ENCODE results near the gene RILP.
"Not testable (repeated sequence)": the region's sequence is repeated elsewhere in the genome, so short reads cannot be mapped to it uniquely, and the experiment has no call there.

RILP gene, protein sequence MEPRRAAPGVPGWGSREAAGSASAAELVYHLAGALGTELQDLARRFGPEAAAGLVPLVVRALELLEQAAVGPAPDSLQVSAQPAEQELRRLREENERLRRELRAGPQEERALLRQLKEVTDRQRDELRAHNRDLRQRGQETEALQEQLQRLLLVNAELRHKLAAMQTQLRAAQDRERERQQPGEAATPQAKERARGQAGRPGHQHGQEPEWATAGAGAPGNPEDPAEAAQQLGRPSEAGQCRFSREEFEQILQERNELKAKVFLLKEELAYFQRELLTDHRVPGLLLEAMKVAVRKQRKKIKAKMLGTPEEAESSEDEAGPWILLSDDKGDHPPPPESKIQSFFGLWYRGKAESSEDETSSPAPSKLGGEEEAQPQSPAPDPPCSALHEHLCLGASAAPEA

GRCh38 chr17:1649844-1650501, at the start of gene RILP:
Gene RILP, minus strand, starts transcription at chr17:1649866. Its CDS starts 62 bp downstream, at chr17:1649804.
- peaks cover 37% of the 10 kb centered on the region for H3K36me3 ChIP-seq (ENCODE audit: control insufficient read depth, insufficient read depth, low read length)
- H3K9me3 ChIP-seq (ENCODE audit: control insufficient read depth, insufficient read depth, low read length) = no peaks in the 10 kb centered on the region
- H3K27ac ChIP-seq (ENCODE audit: low read length) = no peak within 1 kb of the TSS
- WGBS (ENCODE audit: insufficient coverage, insufficient read length) = no CpG with 5 or more reads among the region's 23 CpGs
- H3K4me3 ChIP-seq (ENCODE audit: low read length) = peak within 1 kb of the TSS; percentile 69; the same call in 1 of the 2 replicates
- H3K27me3 ChIP-seq (ENCODE audit: control insufficient read depth, insufficient read depth, low read length) = no peaks in the 10 kb centered on the region
- H3K4me1 ChIP-seq (ENCODE audit: control insufficient read depth, insufficient read depth, low read length) = peaks cover 9% of the 10 kb centered on the region
- no peak for DNase-seq (ENCODE audit: low read depth, low spot score)

DNA sequence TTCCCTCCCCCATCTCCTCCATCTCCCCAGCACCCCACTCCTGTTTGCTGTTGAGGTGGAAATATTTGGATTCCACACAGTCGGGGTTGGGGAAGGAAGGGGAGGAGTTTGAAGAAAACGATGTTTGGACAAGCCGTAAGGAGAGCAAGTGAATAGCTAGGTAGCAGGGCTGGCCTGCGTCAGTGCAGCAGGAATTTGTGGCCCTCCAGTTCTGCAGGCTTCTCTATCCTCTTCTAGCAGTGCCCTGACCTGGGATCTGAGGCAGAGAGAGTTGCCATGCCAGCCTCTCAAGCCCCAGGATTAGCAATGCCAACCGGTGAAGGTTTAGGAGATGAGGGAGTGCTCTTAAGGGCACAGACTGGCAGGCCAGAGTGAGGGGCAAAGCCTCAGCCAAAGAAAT, 48.0 kb upstream of the RILP start:
- H3K4me3 ChIP-seq (ENCODE audit: low read length) = no peak overlapping the region
- no peaks in the 10 kb centered on the region for H3K4me1 ChIP-seq (ENCODE audit: control insufficient read depth, insufficient read depth, low read length)
- WGBS (ENCODE audit: insufficient coverage, insufficient read length) = no CpG with 5 or more reads among the region's 5 CpGs
- no peaks in the 10 kb centered on the region for H3K27me3 ChIP-seq (ENCODE audit: control insufficient read depth, insufficient read depth, low read length)
- no peaks in the 10 kb centered on the region for H3K36me3 ChIP-seq (ENCODE audit: control insufficient read depth, insufficient read depth, low read length)
- H3K27ac ChIP-seq (ENCODE audit: low read length) = no peak overlapping the region
- H3K9me3 ChIP-seq (ENCODE audit: control insufficient read depth, insufficient read depth, low read length) = no peaks in the 10 kb centered on the region
- no peak for DNase-seq (ENCODE audit: low read depth, low spot score)

DNA sequence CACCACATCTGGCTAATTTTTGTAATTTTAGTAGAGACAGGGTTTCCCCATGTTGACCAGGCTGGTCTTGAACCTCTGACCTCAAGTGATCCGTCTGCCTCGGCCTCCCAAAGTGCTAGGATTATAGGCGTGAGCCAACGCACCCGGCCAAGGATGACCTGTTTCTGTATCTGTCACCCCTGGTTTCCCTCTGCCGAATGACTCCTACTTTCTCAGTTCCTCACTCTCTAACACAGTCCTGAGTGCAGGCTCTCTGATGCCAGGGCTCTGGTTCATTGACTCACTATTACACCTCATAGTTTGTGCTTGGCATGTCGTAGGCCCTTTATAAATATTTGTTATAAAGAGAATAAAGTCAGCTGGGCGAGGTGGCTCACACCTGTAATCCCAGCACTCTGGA, 45.7 kb upstream of the RILP start:
- no peaks in the 10 kb centered on the region for H3K27me3 ChIP-seq (ENCODE audit: control insufficient read depth, insufficient read depth, low read length)
- WGBS (ENCODE audit: insufficient coverage, insufficient read length) = no CpG with 5 or more reads among the region's 8 CpGs
- no peaks in the 10 kb centered on the region for H3K4me1 ChIP-seq (ENCODE audit: control insufficient read depth, insufficient read depth, low read length)
- H3K4me3 ChIP-seq (ENCODE audit: low read length) = no peak overlapping the region
- DNase-seq (ENCODE audit: low read depth, low spot score) = no peak
- H3K9me3 ChIP-seq (ENCODE audit: control insufficient read depth, insufficient read depth, low read length) = no peaks in the 10 kb centered on the region
- no peak overlapping the region for H3K27ac ChIP-seq (ENCODE audit: low read length)
- no peaks in the 10 kb centered on the region for H3K36me3 ChIP-seq (ENCODE audit: control insufficient read depth, insufficient read depth, low read length)

DNA sequence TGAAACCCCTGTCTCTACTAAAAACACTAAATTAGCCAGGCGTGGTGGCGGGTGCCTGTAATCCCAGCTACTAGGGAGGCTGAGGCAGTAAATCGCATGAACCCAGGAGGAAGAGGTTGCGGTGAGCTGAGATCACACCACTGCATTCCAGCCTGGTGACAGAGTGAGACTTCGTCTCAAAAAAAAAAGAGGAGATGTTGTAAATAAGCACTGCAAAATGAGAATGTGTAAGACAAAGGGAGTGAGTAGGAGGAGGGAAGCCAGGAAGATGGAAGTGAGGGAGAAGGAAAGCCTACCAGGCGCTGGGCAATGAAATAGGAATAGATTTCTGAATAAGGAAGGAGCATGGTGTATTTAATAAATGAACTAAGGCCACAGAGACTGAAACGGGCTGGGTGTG, 43.7 kb upstream of the RILP start:
- WGBS (ENCODE audit: insufficient coverage, insufficient read length) = no CpG with 5 or more reads among the region's 7 CpGs
- Histone ChIP-seq H3K9me3 (ENCODE audit: control insufficient read depth, insufficient read depth, low read length) (no peaks in the 10 kb centered on the region), H3K27ac (ENCODE audit: low read length) (no peak overlapping the region), H3K4me3 (ENCODE audit: low read length) (no peak overlapping the region), H3K27me3 (ENCODE audit: control insufficient read depth, insufficient read depth, low read length) (no peaks in the 10 kb centered on the region), H3K4me1 (ENCODE audit: control insufficient read depth, insufficient read depth, low read length) (no peaks in the 10 kb centered on the region), H3K36me3 (ENCODE audit: control insufficient read depth, insufficient read depth, low read length) (no peaks in the 10 kb centered on the region)
- DNase-seq (ENCODE audit: low read depth, low spot score) = no peak

DNA sequence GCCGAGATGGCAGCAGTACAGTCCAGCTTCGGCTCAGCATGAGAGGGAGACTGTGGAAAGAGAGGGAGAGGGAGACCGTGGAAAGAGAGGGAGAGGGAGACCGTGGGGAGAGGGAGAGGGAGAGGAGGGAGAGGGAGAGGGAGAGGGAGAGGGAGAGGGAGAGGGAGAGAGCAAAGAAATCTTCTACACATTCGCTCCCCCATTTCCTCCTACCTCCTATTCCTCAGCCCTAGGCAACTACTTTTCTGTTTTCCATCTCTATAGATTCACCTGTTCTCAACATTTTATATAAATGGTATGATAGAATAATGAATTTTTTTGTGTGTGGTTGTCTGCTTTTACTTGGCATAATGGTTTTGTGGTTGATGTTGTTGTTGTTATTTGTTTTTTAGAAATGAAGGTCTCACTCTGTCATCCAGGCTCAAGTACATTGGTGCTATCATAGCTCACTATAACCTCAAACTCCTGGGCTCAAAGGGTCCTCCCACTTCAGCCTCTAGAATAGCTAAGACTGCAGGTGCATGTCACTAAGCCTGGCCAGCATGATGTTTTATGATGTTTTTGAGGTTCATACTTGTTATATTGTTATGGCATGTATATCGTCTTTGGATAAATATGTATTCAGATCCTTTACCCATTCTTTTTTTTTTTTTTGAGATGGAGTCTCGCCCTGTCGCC, 41.0 kb upstream of the RILP start:
- H3K27me3 ChIP-seq (ENCODE audit: control insufficient read depth, insufficient read depth, low read length) = no peaks in the 10 kb centered on the region
- no peak overlapping the region for H3K27ac ChIP-seq (ENCODE audit: low read length)
- DNase-seq (ENCODE audit: low read depth, low spot score) = no peak
- no CpG with 5 or more reads among the region's 8 CpGs for WGBS (ENCODE audit: insufficient coverage, insufficient read length)
- no peak overlapping the region for H3K4me3 ChIP-seq (ENCODE audit: low read length)
- no peaks in the 10 kb centered on the region for H3K4me1 ChIP-seq (ENCODE audit: control insufficient read depth, insufficient read depth, low read length)
- H3K36me3 ChIP-seq (ENCODE audit: control insufficient read depth, insufficient read depth, low read length) = no peaks in the 10 kb centered on the region
- H3K9me3 ChIP-seq (ENCODE audit: control insufficient read depth, insufficient read depth, low read length) = no peaks in the 10 kb centered on the region

DNA sequence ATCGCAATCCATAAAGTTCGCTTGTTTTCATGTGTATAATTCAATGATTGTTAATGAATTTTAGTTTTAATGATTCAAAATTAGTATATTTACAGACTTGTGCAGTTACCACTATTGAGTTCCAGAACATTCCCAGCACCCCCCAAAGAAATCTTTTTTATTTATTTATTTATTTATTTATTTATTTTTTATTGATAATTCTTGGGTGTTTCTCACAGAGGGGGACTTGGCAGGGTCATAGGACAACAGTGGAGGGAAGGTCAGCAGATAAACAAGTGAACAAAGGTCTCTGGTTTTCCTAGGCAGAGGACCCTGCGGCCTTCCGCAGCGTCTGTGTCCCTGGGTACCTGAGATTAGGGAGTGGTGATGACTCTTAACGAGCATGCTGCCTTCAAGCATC, 38.7 kb upstream of the RILP start:
- not testable (repeated sequence) for H3K4me1 ChIP-seq (ENCODE audit: control insufficient read depth, insufficient read depth, low read length)

GRCh38 chr17:1686086-1686485, 36.4 kb upstream of the RILP start:
- no peaks in the 10 kb centered on the region for H3K4me1 ChIP-seq (ENCODE audit: control insufficient read depth, insufficient read depth, low read length)
- H3K36me3 ChIP-seq (ENCODE audit: control insufficient read depth, insufficient read depth, low read length) = peaks cover 10% of the 10 kb centered on the region; the same call in 1 of the 2 replicates
- no peak for DNase-seq (ENCODE audit: low read depth, low spot score)
- H3K27ac ChIP-seq (ENCODE audit: low read length) = no peak overlapping the region
- H3K4me3 ChIP-seq (ENCODE audit: low read length) = no peak overlapping the region
- no peaks in the 10 kb centered on the region for H3K27me3 ChIP-seq (ENCODE audit: control insufficient read depth, insufficient read depth, low read length)
- no peaks in the 10 kb centered on the region for H3K9me3 ChIP-seq (ENCODE audit: control insufficient read depth, insufficient read depth, low read length)
- WGBS (ENCODE audit: insufficient coverage, insufficient read length) = no CpG with 5 or more reads among the region's 7 CpGs

More for the DNA sequence above, 38.7 kb upstream of the RILP start:
- not testable (repeated sequence) for H3K27me3 ChIP-seq (ENCODE audit: control insufficient read depth, insufficient read depth, low read length); H3K27ac ChIP-seq (ENCODE audit: low read length); H3K9me3 ChIP-seq (ENCODE audit: control insufficient read depth, insufficient read depth, low read length); DNase-seq (ENCODE audit: low read depth, low spot score); H3K4me3 ChIP-seq (ENCODE audit: low read length); H3K36me3 ChIP-seq (ENCODE audit: control insufficient read depth, insufficient read depth, low read length)
- no CpG with 5 or more reads among the region's 6 CpGs for WGBS (ENCODE audit: insufficient coverage, insufficient read length)

DNA sequence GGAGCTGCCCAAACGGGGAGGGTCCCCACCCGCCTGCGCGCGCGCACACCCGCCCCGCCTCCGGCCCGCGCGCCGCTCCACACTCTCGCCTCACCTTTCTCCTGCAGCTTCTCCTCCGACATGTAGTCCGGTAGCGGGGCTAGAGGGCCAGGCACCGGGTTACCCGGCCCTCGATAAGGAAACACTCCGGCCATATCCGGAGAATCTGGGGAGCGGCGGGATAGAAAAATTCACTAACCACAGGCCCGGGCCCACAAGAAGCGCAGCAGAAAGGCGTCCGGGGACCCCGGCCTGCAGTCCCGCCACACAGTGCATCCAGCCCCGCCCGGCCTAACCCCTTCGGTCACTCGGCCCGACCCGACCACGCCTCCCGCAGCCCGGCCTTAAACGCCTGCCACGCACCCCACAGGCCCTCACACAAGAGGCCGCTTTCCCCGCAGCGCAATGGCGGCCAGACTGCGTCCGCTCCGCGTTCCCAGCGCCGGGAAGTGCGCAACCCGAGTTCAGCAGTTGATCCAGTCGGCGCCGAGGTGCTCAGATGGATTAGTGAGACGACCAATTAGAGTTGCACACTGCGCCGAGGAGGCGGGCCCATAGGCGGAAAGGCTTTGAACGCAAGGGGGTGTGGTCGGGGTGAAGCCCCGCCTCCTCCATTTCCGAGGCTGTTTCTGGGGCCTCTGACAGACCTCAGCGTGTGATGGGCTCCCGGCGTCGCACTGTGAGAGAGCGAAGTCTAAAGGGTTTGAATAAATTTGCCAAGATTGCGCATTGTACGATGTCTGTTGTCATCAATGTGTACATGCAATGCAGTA, 34.9 kb upstream of the RILP start, which contains the start of gene PRPF8:
PRPF8 (minus strand) TSS at position 490 of the 812 bp plus-strand sequence; CDS start at position 194, 296 bp downstream.
- Histone ChIP-seq H3K27ac (ENCODE audit: low read length) (no peak within 1 kb of the TSS), H3K9me3 (ENCODE audit: control insufficient read depth, insufficient read depth, low read length) (no peaks in the 10 kb centered on the region), H3K36me3 (ENCODE audit: control insufficient read depth, insufficient read depth, low read length) (peaks cover 23% of the 10 kb centered on the region), H3K4me3 (ENCODE audit: low read length) (peak within 1 kb of the TSS; percentile 91; the same call in 1 of the 2 replicates), H3K4me1 (ENCODE audit: control insufficient read depth, insufficient read depth, low read length) (no peaks in the 10 kb centered on the region), H3K27me3 (ENCODE audit: control insufficient read depth, insufficient read depth, low read length) (no peaks in the 10 kb centered on the region)
- DNase-seq (ENCODE audit: low read depth, low spot score) = peak; percentile 94
- WGBS (ENCODE audit: insufficient coverage, insufficient read length) = no CpG with 5 or more reads among the region's 72 CpGs

GRCh38 chr17:1683459-1683858, 33.8 kb upstream of the RILP start:
- Histone ChIP-seq H3K27ac (ENCODE audit: low read length) (no peak overlapping the region), H3K4me1 (ENCODE audit: control insufficient read depth, insufficient read depth, low read length) (no peaks in the 10 kb centered on the region), H3K4me3 (ENCODE audit: low read length) (no peak overlapping the region; the same call in 1 of the 2 replicates), H3K27me3 (ENCODE audit: control insufficient read depth, insufficient read depth, low read length) (no peaks in the 10 kb centered on the region), H3K9me3 (ENCODE audit: control insufficient read depth, insufficient read depth, low read length) (no peaks in the 10 kb centered on the region), H3K36me3 (ENCODE audit: control insufficient read depth, insufficient read depth, low read length) (peaks cover 33% of the 10 kb centered on the region)
- WGBS (ENCODE audit: insufficient coverage, insufficient read length) = no CpG with 5 or more reads among the region's 5 CpGs
- DNase-seq (ENCODE audit: low read depth, low spot score) = no peak

GRCh38 chr17:1676401-1676800, 26.7 kb upstream of the RILP start:
- no CpG with 5 or more reads among the region's 13 CpGs for WGBS (ENCODE audit: insufficient coverage, insufficient read length)
- DNase-seq (ENCODE audit: low read depth, low spot score) = no peak

More at GRCh38 chr17:1676401-1676800, 26.7 kb upstream of the RILP start:
- no peaks in the 10 kb centered on the region for H3K9me3 ChIP-seq (ENCODE audit: control insufficient read depth, insufficient read depth, low read length)
- no peaks in the 10 kb centered on the region for H3K4me1 ChIP-seq (ENCODE audit: control insufficient read depth, insufficient read depth, low read length)
- H3K27me3 ChIP-seq (ENCODE audit: control insufficient read depth, insufficient read depth, low read length) = no peaks in the 10 kb centered on the region
- no peak overlapping the region for H3K27ac ChIP-seq (ENCODE audit: low read length)
- H3K36me3 ChIP-seq (ENCODE audit: control insufficient read depth, insufficient read depth, low read length) = peaks cover 76% of the 10 kb centered on the region
- no peak overlapping the region for H3K4me3 ChIP-seq (ENCODE audit: low read length)

Data from iPS DF 6.9 (cell line).